HG03039 (cell line): ENCODE measurements around the gene PRDM5.

Experiments
- ATAC-seq: cut with Tn5 transposase; IDR thresholded peaks from one replicate; pipeline ENCODE4 v1.9.1; 2021; ENCODE audit warnings: mild to moderate bottlenecking, moderate library complexity; ENCODE audit not compliant: unreplicated experiment

Gene PRDM5

GRCh38 chr4:120922381-120923206, at the start of gene PRDM5:
Gene PRDM5, minus strand, starts transcription at chr4:120922726. Its CDS starts 118 bp downstream, at chr4:120922608.
- ATAC-seq: no peak

- no peak for ATAC-seq
These were observed 49.4 kb upstream of the PRDM5 start for GRCh38 chr4:120971884-120972283.

DNA sequence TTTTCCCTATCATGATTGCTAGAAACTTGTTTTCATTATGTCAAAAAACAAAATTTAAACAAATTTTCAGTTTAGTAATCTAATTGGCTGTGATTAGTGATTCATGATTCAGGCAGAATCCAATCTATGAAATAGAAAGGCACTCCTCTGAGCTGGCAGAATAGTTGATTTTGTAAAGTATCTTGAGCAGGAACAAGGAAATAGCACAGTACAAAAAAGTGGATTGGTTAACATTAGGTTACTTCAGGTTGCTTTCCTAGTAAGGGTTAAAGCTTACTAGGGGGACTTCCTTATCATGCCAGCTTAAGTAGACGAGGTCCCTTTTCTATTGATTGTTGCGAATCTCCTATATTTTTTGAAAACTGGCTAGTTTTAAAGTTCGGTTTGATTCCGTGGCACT, 43.4 kb upstream of the PRDM5 start:
- ATAC-seq: no peak

- ATAC-seq: no peak
These were observed 42.1 kb upstream of the PRDM5 start for GRCh38 chr4:120964596-120964995.

DNA sequence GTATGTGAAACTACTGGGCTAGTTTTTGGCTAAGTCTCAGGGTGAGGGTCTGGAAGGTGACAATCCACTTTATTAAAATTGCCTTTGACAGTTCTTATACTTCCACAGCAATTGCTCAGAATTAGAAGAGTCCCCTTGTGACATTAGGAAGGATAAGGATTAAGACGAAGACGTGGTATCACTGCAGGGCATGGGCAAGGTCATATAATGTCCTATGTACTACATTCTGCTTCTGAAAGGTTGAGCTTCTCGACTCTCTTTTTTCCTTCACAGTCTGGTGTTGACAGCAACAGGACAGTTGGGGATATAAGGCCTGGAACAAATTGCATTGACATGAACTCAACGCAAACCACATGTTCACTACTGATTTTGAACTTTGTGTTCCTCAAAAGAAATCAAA, 40.9 kb upstream of the PRDM5 start:
- ATAC-seq: no peak

DNA sequence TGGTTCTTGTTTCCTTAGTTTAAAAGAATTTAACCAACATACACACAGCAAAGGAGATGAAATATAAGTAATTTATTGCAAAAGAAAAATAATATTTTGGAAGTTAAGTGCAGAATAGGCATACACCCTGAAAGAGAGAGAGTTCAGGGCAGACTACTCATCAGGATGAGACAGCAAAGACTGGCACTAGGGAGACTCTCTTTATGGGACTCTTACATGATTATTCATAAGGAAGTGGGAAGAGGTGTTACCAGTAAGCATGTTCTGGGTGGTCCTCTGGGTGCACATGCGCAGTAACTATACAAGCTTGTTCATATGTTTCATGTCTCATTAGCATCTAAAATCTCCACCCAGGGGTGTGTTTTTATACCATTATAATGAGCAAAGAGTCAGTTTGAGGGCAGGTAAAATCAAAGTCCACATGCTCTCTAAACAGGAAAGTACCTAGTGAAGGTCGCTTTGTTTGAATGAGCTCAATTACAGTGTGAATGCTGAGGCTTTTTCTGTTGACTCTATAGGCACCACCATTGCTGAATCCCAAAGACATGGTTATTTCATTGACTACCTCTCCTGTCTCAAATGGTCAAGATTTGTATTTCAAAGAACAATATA, 38.2 kb upstream of the PRDM5 start:
- no peak for ATAC-seq

DNA sequence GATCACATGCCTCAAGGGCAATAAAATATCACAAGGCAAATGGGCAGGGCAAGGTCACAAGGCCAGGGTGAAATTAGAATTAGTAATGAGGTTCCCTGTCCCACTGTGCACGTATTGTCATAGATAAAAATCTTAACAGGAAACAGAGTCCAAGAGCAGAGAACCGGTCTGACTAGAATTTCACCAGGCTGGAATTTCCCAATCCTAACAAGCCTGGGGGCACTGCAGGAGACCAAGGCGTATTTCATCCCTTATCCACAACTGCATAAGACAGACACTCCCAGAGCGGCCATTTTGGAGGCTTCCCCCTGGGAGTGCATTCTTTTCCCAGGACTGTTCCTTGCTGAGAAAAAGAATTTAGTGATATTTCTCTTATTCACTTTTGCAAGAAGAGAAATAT, 25.9 kb upstream of the PRDM5 start:
- no peak for ATAC-seq

DNA sequence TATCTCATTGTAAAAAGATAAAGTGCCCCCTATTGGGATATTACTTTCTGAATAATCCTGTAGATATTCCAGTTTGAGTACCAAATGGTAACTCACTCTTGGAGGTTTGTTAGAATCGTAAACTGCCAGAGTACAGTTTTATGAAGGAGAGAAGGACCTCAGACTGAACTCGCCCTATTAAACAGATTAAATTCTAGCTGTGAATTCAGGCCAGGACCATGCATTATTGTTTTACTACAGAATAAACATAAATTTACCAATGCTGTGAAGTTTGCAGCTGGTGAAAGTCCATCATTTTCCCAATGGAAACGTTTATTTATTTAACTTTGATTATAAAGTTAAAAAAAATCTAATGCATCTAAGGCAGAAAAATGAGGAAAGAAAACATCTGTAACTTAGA, 20.2 kb upstream of the PRDM5 start:
- no peak for ATAC-seq

- ATAC-seq: no peak
These were observed 18.0 kb upstream of the PRDM5 start for GRCh38 chr4:120940547-120940946.

- ATAC-seq: no peak
These were observed 17.2 kb upstream of the PRDM5 start for GRCh38 chr4:120939693-120940092.

DNA sequence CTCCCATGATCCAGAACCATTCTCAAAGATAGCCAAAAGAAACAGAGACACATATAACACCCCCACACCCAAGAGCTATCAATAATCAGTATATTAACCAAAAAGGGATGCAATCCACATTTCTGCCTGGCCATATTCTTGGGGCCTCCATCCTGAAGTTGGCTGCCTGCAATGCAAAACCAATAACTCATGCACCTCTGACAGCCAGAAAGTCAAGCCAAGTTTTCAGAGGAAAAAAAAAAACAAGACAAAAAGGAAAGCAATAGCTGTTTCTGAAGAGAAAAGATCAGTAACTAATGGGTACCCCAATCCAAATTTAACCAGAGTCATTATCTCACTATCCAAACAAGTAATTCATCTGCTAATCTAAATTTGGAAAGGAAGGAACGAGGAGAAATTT, 7.3 kb upstream of the PRDM5 start:
- ATAC-seq: no peak

DNA sequence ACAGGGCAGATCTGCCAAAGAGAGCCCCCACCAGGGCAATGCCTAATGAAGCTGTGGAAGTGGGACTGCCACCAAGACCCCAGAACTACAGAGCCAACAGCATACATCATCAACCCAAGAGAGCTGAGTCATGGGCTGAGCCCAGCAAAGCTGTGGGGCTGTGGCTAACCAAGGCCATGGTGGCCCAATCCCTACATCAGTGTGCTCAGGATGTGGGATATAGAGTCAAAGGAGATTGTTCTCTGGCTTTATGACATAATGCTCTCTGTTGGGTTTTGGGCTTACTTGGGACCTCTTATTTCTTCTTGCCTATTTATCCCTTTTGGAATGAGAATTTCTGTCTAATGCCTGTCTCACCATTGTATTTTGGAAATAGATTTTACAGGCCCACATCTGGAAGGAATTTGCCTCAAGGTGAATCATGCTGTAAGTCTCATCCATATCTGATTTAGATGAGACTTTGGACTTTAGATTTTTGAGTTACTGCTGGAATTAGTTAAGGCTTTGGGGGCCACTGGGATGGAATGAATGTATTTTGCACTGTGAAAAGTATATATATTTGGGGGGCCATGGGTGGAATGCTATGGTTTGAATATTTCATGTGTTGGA, 5.4 kb upstream of the PRDM5 start:
- no peak for ATAC-seq

GRCh38 chr4:120926358-120927025, 4.0 kb upstream of the PRDM5 start:
- no peak for ATAC-seq

DNA sequence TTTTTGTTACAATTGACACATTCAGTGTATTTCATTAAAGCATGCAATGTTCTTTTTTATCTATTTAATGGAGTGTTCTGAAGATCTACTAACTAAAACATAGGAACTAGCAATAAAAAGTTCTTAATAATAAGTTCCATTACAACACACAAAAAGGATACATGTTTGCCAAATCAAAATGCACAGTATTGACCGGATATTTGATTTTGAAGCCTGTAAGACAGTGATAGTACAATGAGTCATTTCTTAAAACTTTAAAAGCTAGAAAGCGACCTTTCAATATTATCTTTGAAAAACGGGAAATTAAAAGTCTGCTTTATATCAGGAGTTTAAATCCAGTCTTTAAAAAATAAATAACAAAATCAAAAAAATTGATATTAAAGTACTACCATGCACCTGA, 2.4 kb upstream of the PRDM5 start:
- ATAC-seq: no peak

- ATAC-seq: no peak
These were observed 639 bp upstream of the PRDM5 start for GRCh38 chr4:120923207-120923522.

DNA sequence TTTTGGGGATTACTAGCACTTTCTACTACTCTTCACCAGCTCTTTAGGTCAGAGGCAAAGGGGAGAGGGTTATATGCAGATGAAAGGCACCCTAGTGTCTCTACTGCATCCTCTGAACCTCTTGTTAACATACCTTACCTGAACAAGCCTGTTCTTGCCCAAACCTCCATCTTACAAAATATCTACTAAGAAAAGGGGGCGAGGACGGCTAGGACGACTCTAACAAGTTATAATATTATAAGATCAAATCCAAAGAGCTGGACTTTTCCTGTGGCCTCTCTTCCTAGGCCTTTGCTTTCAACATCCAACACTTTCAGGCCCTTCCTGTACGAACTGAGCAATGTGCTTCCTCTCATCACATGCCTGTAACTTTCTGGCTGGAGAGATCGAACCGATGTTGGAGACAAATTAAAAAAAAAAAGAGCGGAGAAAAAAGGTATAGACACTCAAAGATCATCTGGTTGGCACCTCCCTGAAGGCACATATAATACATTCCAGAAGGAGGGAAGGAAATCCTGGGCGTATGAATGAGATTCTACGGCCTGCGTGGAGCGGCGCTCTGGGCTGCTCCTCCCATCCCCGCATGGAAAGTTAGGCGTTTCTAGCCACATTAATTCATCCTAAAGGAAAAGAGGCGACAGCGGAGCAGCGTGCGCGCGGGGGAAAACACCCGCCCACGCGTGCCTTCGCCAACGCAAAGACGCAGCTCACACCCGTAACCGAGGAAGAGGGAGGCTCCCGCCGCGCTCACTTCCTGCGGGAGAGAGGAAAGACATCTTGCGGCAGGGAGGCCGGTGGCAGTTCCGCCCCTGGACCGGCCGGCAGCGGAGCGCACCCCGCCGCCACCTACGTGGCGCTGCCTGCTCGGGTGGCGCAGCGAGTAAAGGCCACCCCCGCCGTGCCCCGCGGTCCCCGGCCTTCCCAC, 808 bp downstream of the PRDM5 start:
- ATAC-seq: no peak

DNA sequence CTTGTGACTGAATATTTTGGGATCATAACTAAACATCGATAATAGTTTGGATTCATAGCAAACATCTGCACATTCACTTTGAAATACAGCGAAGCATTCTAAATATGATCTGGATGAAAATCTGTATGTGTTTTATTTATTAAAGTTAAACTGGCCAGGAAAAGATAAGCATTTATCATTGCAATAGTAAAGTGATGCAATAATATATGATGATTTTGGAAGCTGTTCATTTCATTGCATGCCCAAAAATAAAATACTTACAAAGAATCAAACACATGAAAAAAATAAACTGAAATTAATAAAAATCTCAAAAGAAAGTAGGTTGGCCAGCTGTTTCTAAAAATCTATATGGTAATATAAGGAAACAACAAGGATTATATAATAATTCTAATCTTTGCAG, 1.9 kb downstream of the PRDM5 start:
- ATAC-seq: no peak

DNA sequence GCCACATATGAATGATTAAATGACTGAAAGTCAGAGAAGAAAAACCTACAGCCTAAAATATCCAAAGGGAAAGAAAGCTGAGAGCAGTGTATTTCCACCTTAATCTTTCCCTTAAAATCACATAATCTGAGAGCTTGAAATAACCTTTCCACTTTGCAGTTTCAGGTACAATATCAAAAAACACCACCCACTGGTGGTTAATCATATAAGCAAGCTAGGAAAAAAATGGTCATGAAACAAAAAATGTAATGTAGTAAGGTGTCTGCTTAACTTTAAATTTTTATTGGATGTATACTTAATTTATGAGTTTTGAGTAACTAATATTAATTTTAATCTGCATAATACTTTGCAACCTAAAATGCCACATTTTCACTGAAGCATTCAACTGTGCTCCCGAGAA, 3.2 kb downstream of the PRDM5 start:
- ATAC-seq: no peak

DNA sequence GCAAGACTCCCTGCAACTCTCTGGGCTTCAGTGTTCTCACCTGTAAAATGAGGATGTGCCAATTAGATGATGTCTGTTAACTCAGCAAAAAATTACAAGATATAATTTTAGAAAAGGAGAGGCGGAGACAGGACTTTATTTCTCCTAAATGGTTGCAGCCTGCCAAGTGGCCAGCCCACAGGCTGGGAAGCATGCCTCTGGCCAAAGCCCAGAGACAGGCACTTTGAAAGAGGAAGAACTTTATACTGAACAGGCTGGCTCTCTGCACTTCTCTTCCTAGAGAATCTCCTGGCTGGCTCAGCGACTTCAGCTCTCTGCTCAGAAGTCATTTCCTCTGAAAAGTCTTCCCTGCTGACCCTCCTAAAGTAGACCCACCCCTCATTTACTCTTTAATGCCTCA, 3.7 kb downstream of the PRDM5 start:
- ATAC-seq: no peak

GRCh38 chr4:120918092-120918491, 4.4 kb downstream of the PRDM5 start:
- no peak for ATAC-seq

GRCh38 chr4:120916937-120917336, 5.6 kb downstream of the PRDM5 start:
- no peak for ATAC-seq
